ENCODE measurements around the gene ACACB.
"Not testable (repeated sequence)": the region's sequence is repeated elsewhere in the genome, so short reads cannot be mapped to it uniquely, and the experiment has no call there.

ACACB gene

DNA sequence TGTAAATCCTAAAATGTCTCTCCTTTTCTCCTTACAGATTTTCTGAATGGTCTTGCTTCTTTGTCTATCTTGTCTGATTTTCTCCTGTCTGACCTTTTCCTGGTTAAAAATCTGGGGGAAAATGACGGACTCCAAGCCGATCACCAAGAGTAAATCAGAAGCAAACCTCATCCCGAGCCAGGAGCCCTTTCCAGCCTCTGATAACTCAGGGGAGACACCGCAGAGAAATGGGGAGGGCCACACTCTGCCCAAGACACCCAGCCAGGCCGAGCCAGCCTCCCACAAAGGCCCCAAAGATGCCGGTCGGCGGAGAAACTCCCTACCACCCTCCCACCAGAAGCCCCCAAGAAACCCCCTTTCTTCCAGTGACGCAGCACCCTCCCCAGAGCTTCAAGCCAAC, 23.0 kb downstream of the ACACB start:
- no peak overlapping the region for H3K4me3 ChIP-seq (replicated peaks in 1 of 2; ENCODE audit: low read depth in 2 of 2, low read length in 2 of 2)
- TF ChIP-seq, protein P1, sequence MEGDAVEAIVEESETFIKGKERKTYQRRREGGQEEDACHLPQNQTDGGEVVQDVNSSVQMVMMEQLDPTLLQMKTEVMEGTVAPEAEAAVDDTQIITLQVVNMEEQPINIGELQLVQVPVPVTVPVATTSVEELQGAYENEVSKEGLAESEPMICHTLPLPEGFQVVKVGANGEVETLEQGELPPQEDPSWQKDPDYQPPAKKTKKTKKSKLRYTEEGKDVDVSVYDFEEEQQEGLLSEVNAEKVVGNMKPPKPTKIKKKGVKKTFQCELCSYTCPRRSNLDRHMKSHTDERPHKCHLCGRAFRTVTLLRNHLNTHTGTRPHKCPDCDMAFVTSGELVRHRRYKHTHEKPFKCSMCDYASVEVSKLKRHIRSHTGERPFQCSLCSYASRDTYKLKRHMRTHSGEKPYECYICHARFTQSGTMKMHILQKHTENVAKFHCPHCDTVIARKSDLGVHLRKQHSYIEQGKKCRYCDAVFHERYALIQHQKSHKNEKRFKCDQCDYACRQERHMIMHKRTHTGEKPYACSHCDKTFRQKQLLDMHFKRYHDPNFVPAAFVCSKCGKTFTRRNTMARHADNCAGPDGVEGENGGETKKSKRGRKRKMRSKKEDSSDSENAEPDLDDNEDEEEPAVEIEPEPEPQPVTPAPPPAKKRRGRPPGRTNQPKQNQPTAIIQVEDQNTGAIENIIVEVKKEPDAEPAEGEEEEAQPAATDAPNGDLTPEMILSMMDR (IDR thresholded peaks at IDR 0.05; ENCODE audit: low read depth, low read length), result no peak
- DNase-seq (ENCODE audit: low read depth in 2 of 2), result no peak

DNA sequence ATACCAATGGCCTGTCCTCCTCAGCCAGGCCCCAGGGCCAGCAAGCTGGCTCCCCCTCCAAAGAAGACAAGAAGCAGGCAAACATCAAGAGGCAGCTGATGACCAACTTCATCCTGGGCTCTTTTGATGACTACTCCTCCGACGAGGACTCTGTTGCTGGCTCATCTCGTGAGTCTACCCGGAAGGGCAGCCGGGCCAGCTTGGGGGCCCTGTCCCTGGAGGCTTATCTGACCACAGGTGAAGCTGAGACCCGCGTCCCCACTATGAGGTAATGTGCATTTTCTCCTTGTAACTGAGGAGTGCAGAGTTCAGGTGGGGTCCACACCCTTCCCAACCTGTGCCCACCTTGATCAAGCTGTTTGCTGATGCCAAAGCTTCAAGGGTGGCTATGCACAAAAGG, 23.4 kb downstream of the ACACB start:
- H3K4me3 ChIP-seq (replicated peaks in 1 of 2; ENCODE audit: low read depth in 2 of 2, low read length in 2 of 2), result no peak overlapping the region
- no peak for DNase-seq (ENCODE audit: low read depth in 2 of 2)
- TF ChIP-seq, protein P1 (IDR thresholded peaks at IDR 0.05; ENCODE audit: low read depth, low read length), result no peak

GRCh38 chr12:109140560-109140959, 24.2 kb downstream of the ACACB start:
- TF ChIP-seq, protein P1 (IDR thresholded peaks at IDR 0.05; ENCODE audit: low read depth, low read length), result no peak
- DNase-seq (ENCODE audit: low read depth in 2 of 2), result no peak
- H3K4me3 ChIP-seq (replicated peaks in 1 of 2; ENCODE audit: low read depth in 2 of 2, low read length in 2 of 2), result no peak overlapping the region

GRCh38 chr12:109144224-109144623, 27.8 kb downstream of the ACACB start:
- no peak overlapping the region for H3K4me3 ChIP-seq (replicated peaks in 1 of 2; ENCODE audit: low read depth in 2 of 2, low read length in 2 of 2)
- TF ChIP-seq, protein P1 (IDR thresholded peaks at IDR 0.05; ENCODE audit: low read depth, low read length), result no peak
- DNase-seq (ENCODE audit: low read depth in 2 of 2), result no peak

DNA sequence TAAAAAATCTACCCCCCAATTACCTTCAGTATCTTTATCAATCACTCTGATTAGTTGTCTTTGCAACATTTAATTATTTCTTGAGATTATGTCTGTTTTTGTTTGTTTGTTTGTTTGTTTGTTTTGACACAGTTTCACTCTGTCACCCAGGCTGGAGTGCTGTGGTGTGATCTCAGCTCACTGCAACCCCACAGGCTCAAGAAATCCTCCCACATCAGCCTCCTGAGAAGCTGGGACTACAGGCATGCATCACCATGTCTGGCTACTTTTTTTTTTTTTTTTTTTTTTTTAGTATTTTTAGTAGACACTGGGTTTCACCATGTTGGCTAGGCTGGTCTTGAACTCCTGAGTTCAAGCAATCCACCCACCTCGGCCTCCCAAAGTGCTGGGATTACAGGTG, 30.7 kb downstream of the ACACB start:
- not testable (repeated sequence) for DNase-seq (ENCODE audit: low read depth in 2 of 2)

GRCh38 chr12:109147954-109148353, 31.6 kb downstream of the ACACB start:
- peak; percentile 6 to 89 for DNase-seq (ENCODE audit: low read depth in 2 of 2)
- TF ChIP-seq, protein P1 (IDR thresholded peaks at IDR 0.05; ENCODE audit: low read depth, low read length), result no peak
- H3K4me3 ChIP-seq (replicated peaks in 1 of 2; ENCODE audit: low read depth in 2 of 2, low read length in 2 of 2), result no peak overlapping the region

More for the DNA sequence above, 30.7 kb downstream of the ACACB start:
- H3K4me3 ChIP-seq (replicated peaks in 1 of 2; ENCODE audit: low read depth in 2 of 2, low read length in 2 of 2), result not testable (repeated sequence)

GRCh38 chr12:109150124-109150640, 33.8 kb downstream of the ACACB start:
- DNase-seq (ENCODE audit: low read depth in 2 of 2), result no peak
- H3K4me3 ChIP-seq (replicated peaks in 1 of 2; ENCODE audit: low read depth in 2 of 2, low read length in 2 of 2), result no peak overlapping the region
- TF ChIP-seq, protein P1 (IDR thresholded peaks at IDR 0.05; ENCODE audit: low read depth, low read length), result no peak

All from cardiac fibroblast (primary cell).